ENCODE data around the gene SYNPO2. TPM values are rescaled to one million over a fixed set of nuclear protein-coding genes. Genes with fewer than 3 reads are reported as not detected.

The SYNPO2 gene
- total RNA-seq, 1 experiment from 2014 or later, result 0.04 TPM

GRCh38 chr4:118846979-118847378 is 41.7 kb upstream of the SYNPO2 start:
- H3K27me3 ChIP-seq (ENCODE audit: low read length), result no peaks in the 10 kb centered on the region

GRCh38 chr4:118848242-118848641 is 40.4 kb upstream of the SYNPO2 start:
- CTCF ChIA-PET, result no interaction called here
- no peaks in the 10 kb centered on the region for H3K36me3 ChIP-seq (ENCODE audit: low read depth, low read length)
- TF ChIP-seq CTCF (conservative IDR thresholded peaks at IDR 0.05; ENCODE audit: low read depth, low read length), result no peak
- TF ChIP-seq EZH2phosphoT487 (IDR thresholded peaks at IDR 0.05; ENCODE audit: borderline replicate concordance, low read length), result no peak
- TF ChIP-seq EZH2 (IDR thresholded peaks at IDR 0.05; ENCODE audit: low read length, unreplicated experiment), result no peak
- no peaks in the 10 kb centered on the region for H3K79me2 ChIP-seq (ENCODE audit: low read length)
- H3K27ac ChIP-seq (ENCODE audit: low read length), result no peak overlapping the region
- BruUV-seq (replicated peaks), result no TSS peak
- H3K9ac ChIP-seq (ENCODE audit: low read length), result no peak overlapping the region
- no peak overlapping the region for H3K4me3 ChIP-seq (ENCODE audit: low read length)
- no peaks in the 10 kb centered on the region for H3K27me3 ChIP-seq (ENCODE audit: low read length)
- no peak overlapping the region for H2AFZ ChIP-seq (ENCODE audit: low read length)
- intact Hi-C loops (cut with micrococcal nuclease), result no loop called here
- peaks cover 2% of the 10 kb centered on the region; the same call in 1 of the 2 replicates for H3K4me1 ChIP-seq (ENCODE audit: insufficient read depth, low read length)
- no peaks in the 10 kb centered on the region for H3F3A ChIP-seq (ENCODE audit: low read length, unreplicated experiment)
- ATAC-seq (no peak), DNase-seq (no peak)
- H4K20me1 ChIP-seq (ENCODE audit: low read length), result no peaks in the 10 kb centered on the region
- H3K9me3 ChIP-seq (ENCODE audit: low read length), result no peaks in the 10 kb centered on the region
- POLR2A ChIA-PET (ENCODE audit: unreplicated experiment), result no interaction called here
- H3K4me2 ChIP-seq (ENCODE audit: low read length), result no peak overlapping the region
- H3K9me2 ChIP-seq (replicated peaks; ENCODE audit: low read length), result no peaks in the 10 kb centered on the region

More at GRCh38 chr4:118846979-118847378, 41.7 kb upstream of the SYNPO2 start:
- no peak for TF ChIP-seq CTCF (conservative IDR thresholded peaks at IDR 0.05; ENCODE audit: low read depth, low read length)
- no peak for TF ChIP-seq EZH2 (IDR thresholded peaks at IDR 0.05; ENCODE audit: low read length, unreplicated experiment)
- no peak overlapping the region for H3K27ac ChIP-seq (ENCODE audit: low read length)
- H3K9ac ChIP-seq (ENCODE audit: low read length), result no peak overlapping the region
- H3K9me3 ChIP-seq (ENCODE audit: low read length), result no peaks in the 10 kb centered on the region
- POLR2A ChIA-PET (ENCODE audit: unreplicated experiment), result no interaction called here
- H3K79me2 ChIP-seq (ENCODE audit: low read length), result no peaks in the 10 kb centered on the region
- ATAC-seq, result no peak
- H4K20me1 ChIP-seq (ENCODE audit: low read length), result no peaks in the 10 kb centered on the region
- no peak overlapping the region for H3K4me2 ChIP-seq (ENCODE audit: low read length)
- no peaks in the 10 kb centered on the region for H3F3A ChIP-seq (ENCODE audit: low read length, unreplicated experiment)
- intact Hi-C loops (cut with micrococcal nuclease), result no loop called here
- H3K4me1 ChIP-seq (ENCODE audit: insufficient read depth, low read length), result peaks cover 12% of the 10 kb centered on the region
- CTCF ChIA-PET, result no interaction called here
- H3K9me2 ChIP-seq (replicated peaks; ENCODE audit: low read length), result no peaks in the 10 kb centered on the region
- H3K36me3 ChIP-seq (ENCODE audit: low read depth, low read length), result no peaks in the 10 kb centered on the region
- no peak overlapping the region for H2AFZ ChIP-seq (ENCODE audit: low read length)
- BruUV-seq (replicated peaks), result no TSS peak
- no peak overlapping the region for H3K4me3 ChIP-seq (ENCODE audit: low read length)
- DNase-seq, result no peak

GRCh38 chr4:118848901-118849300 is 39.8 kb upstream of the SYNPO2 start:
- Histone ChIP-seq H3K27ac (ENCODE audit: low read length) (no peak overlapping the region), H3K9me2 (replicated peaks; ENCODE audit: low read length) (no peaks in the 10 kb centered on the region), H3K9ac (ENCODE audit: low read length) (no peak overlapping the region), H3K27me3 (ENCODE audit: low read length) (no peaks in the 10 kb centered on the region), H3K9me3 (ENCODE audit: low read length) (no peaks in the 10 kb centered on the region), H2AFZ (ENCODE audit: low read length) (no peak overlapping the region), H3K4me3 (ENCODE audit: low read length) (no peak overlapping the region), H3K36me3 (ENCODE audit: low read depth, low read length) (no peaks in the 10 kb centered on the region), H3K4me2 (ENCODE audit: low read length) (no peak overlapping the region), H3K79me2 (ENCODE audit: low read length) (no peaks in the 10 kb centered on the region), H3F3A (ENCODE audit: low read length, unreplicated experiment) (no peaks in the 10 kb centered on the region), H4K20me1 (ENCODE audit: low read length) (no peaks in the 10 kb centered on the region), H3K4me1 (ENCODE audit: insufficient read depth, low read length) (no peaks in the 10 kb centered on the region)
- no TSS peak for BruUV-seq (replicated peaks)
- no peak for DNase-seq
- CTCF ChIA-PET, result no interaction called here
- POLR2A ChIA-PET (ENCODE audit: unreplicated experiment), result no interaction called here
- TF ChIP-seq EZH2 (IDR thresholded peaks at IDR 0.05; ENCODE audit: low read length, unreplicated experiment) (no peak), CTCF (conservative IDR thresholded peaks at IDR 0.05; ENCODE audit: low read depth, low read length) (no peak), EZH2phosphoT487 (IDR thresholded peaks at IDR 0.05; ENCODE audit: borderline replicate concordance, low read length) (no peak)
- intact Hi-C loops (cut with micrococcal nuclease), result no loop called here
- ATAC-seq, result no peak
